ENCODE measurements around the gene JMJD4. TPM values are rescaled to one million over a fixed set of nuclear protein-coding genes. Genes with fewer than 3 reads are reported as not detected.

Gene JMJD4
- total RNA-seq, 1 donor from 2014 or later: 25.2 TPM

DNA sequence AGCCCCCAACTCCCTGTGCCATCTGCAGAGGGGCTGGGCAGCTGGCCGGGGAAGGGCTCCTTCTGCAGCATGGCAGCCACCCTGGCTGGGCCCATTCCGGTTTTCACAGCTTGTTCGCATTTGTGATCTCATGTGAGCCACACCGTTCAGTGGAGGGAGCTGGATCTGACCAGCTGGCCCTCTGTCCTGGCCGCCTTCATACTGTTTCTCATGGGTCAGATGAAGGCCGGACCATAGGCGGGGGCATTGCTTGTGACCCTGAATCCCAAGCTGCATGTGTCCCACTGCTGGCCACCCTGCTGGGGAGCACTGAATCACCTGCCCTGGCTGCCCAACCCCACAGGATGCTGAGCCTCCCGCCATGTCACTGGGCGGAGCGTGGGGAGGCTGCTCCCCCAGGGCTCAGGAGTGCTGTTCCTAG is 43.9 kb upstream of the JMJD4 start:
- Histone ChIP-seq H3K4me3 (ENCODE audit: low read depth, low read length) (no peak overlapping the region), H3K36me3 (ENCODE audit: control insufficient read depth, insufficient read depth, low read length) (no peaks in the 10 kb centered on the region), H3K27me3 (ENCODE audit: control insufficient read depth, insufficient read depth, low read length) (no peaks in the 10 kb centered on the region)
- no peak for DNase-seq (ENCODE audit: low read depth)
- TF ChIP-seq, protein P1, sequence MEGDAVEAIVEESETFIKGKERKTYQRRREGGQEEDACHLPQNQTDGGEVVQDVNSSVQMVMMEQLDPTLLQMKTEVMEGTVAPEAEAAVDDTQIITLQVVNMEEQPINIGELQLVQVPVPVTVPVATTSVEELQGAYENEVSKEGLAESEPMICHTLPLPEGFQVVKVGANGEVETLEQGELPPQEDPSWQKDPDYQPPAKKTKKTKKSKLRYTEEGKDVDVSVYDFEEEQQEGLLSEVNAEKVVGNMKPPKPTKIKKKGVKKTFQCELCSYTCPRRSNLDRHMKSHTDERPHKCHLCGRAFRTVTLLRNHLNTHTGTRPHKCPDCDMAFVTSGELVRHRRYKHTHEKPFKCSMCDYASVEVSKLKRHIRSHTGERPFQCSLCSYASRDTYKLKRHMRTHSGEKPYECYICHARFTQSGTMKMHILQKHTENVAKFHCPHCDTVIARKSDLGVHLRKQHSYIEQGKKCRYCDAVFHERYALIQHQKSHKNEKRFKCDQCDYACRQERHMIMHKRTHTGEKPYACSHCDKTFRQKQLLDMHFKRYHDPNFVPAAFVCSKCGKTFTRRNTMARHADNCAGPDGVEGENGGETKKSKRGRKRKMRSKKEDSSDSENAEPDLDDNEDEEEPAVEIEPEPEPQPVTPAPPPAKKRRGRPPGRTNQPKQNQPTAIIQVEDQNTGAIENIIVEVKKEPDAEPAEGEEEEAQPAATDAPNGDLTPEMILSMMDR (IDR thresholded peaks at IDR 0.05; ENCODE audit: insufficient read depth, low read length, poor library complexity, severe bottlenecking): no peak

DNA sequence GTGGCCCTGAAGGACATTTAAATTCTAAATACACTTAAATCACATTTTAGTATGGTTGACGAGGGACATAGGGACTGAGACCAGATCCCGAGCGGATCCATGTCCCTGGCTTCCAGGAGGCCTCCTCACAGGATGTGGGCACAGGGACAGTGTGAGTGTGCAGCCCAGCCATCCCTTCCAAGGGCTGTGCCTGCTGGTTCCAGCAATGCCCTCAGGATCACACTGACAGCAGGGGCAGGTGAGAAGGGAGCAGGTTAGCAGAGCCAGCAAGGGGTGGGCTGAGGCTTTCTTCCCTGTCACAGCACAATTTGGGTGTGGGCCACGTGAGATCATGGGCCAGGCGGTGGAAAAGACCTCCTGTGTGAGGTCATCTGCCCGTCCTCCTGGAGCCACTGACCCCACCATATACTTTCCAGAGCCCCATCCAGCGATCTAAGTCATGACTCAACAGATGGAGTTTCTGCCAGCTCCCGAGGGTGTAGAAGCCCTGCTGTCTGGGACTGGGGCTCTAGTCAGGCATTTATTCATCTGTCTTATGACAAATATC is 43.4 kb upstream of the JMJD4 start:
- TF ChIP-seq, protein P1 (IDR thresholded peaks at IDR 0.05; ENCODE audit: insufficient read depth, low read length, poor library complexity, severe bottlenecking): no peak
- no peaks in the 10 kb centered on the region for H3K36me3 ChIP-seq (ENCODE audit: control insufficient read depth, insufficient read depth, low read length)
- no peak for DNase-seq (ENCODE audit: low read depth)
- no peaks in the 10 kb centered on the region for H3K27me3 ChIP-seq (ENCODE audit: control insufficient read depth, insufficient read depth, low read length)
- H3K4me3 ChIP-seq (ENCODE audit: low read depth, low read length): no peak overlapping the region

DNA sequence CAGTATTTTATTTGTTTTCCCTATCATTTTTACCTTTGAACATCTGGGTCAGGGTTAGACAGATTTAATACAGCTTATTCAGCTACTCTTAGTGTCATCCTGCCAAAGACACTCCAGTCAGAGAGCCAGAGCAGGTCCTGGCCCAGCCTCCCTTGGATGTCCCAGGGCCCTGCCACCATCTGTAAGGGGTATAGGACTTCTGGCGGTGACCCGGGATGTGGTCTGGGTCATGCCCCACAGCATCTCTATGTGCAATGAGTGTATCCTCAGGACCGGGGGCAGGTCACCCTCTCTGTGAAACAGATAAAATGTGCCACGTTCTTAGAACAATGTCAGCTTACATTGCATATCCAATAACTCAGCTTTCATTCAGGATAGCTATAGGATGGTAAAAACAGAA is 42.5 kb upstream of the JMJD4 start:
- TF ChIP-seq, protein P1 (IDR thresholded peaks at IDR 0.05; ENCODE audit: insufficient read depth, low read length, poor library complexity, severe bottlenecking): no peak

DNA sequence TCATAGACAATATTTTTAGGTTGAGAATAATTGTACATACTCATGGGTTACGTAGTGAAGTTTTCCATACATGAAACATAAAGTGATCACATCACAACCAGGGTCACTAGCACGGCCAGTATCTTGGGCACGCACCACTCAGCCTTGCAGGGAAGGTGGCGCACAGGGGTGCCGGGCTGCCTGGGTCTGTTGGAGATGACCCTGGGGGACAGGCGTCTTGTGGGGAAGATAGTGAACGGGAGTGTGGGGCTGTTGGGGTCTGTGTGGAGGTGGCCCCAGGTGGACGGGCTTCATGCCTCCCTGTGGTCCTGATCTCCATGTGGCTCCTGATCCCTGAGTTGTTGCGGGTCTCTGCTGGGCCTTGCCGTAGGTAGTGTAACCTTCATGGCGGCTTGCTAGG is 42.1 kb upstream of the JMJD4 start:
- Histone ChIP-seq H3K36me3 (ENCODE audit: control insufficient read depth, insufficient read depth, low read length) (no peaks in the 10 kb centered on the region), H3K27me3 (ENCODE audit: control insufficient read depth, insufficient read depth, low read length) (no peaks in the 10 kb centered on the region), H3K4me3 (ENCODE audit: low read depth, low read length) (no peak overlapping the region)
- DNase-seq (ENCODE audit: low read depth): no peak
- TF ChIP-seq, protein P1 (IDR thresholded peaks at IDR 0.05; ENCODE audit: insufficient read depth, low read length, poor library complexity, severe bottlenecking): no peak

More for the DNA sequence above, 42.5 kb upstream of the JMJD4 start:
- no peaks in the 10 kb centered on the region for H3K36me3 ChIP-seq (ENCODE audit: control insufficient read depth, insufficient read depth, low read length)
- no peak overlapping the region for H3K4me3 ChIP-seq (ENCODE audit: low read depth, low read length)
- no peak for DNase-seq (ENCODE audit: low read depth)
- no peaks in the 10 kb centered on the region for H3K27me3 ChIP-seq (ENCODE audit: control insufficient read depth, insufficient read depth, low read length)

DNA sequence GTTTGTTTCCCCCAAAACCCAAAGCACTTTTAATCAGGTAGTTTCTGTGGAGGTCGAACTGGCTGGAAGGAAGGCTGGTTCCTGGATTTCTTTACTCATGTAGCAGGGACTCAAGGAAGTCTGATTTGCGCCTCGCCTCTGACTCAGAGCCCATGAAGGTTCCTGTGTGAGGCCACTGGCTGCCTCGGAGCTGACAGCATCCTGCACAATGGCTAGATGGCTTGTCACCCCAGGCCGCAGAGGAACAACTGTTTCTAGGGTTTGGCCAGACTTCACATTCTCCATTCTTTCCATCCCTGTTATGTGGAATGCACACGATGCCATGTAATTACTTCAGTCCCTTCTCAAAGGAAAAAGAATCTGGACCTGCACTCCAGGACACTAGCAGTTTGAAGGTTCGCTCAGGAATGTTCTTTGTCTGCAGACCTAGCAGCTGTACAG is 41.2 kb upstream of the JMJD4 start:
- DNase-seq (ENCODE audit: low read depth): no peak
- Histone ChIP-seq H3K27me3 (ENCODE audit: control insufficient read depth, insufficient read depth, low read length) (no peaks in the 10 kb centered on the region), H3K36me3 (ENCODE audit: control insufficient read depth, insufficient read depth, low read length) (no peaks in the 10 kb centered on the region), H3K4me3 (ENCODE audit: low read depth, low read length) (no peak overlapping the region)
- TF ChIP-seq, protein P1 (IDR thresholded peaks at IDR 0.05; ENCODE audit: insufficient read depth, low read length, poor library complexity, severe bottlenecking): no peak

DNA sequence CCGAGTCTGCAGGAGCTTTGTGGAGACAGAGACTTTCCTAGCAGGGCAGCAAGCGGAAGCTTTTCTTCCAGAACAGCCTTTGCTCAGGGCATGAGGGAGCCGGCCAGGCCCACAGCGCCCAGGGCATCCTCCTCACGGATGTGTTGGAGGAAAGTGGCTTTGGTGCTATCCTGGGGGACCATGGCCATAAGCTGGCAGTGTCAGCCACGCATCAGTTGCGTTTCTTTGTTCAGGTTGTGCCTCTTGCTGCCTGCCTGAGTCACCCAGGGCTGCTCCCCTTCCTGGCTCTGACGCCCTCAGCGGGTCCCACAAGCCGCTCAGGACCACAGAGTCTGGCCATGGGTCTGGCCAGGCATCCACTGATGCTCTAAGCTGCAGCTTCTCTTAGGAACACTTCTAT is 40.7 kb upstream of the JMJD4 start:
- Histone ChIP-seq H3K27me3 (ENCODE audit: control insufficient read depth, insufficient read depth, low read length) (no peaks in the 10 kb centered on the region), H3K4me3 (ENCODE audit: low read depth, low read length) (no peak overlapping the region), H3K36me3 (ENCODE audit: control insufficient read depth, insufficient read depth, low read length) (no peaks in the 10 kb centered on the region)
- TF ChIP-seq, protein P1 (IDR thresholded peaks at IDR 0.05; ENCODE audit: insufficient read depth, low read length, poor library complexity, severe bottlenecking): no peak
- no peak for DNase-seq (ENCODE audit: low read depth)
